Measurements from ENCODE around the gene DCTPP1. TPM values are rescaled to one million over a fixed set of nuclear protein-coding genes. Genes with fewer than 3 reads are reported as not detected.
"Not testable (repeated sequence)": the region's sequence is repeated elsewhere in the genome, so short reads cannot be mapped to it uniquely, and the experiment has no call there.

DCTPP1 gene
- polyA plus RNA-seq, 1 of the 3 experiments (the other 2 are of a cell fraction), result 79.2 TPM

DNA sequence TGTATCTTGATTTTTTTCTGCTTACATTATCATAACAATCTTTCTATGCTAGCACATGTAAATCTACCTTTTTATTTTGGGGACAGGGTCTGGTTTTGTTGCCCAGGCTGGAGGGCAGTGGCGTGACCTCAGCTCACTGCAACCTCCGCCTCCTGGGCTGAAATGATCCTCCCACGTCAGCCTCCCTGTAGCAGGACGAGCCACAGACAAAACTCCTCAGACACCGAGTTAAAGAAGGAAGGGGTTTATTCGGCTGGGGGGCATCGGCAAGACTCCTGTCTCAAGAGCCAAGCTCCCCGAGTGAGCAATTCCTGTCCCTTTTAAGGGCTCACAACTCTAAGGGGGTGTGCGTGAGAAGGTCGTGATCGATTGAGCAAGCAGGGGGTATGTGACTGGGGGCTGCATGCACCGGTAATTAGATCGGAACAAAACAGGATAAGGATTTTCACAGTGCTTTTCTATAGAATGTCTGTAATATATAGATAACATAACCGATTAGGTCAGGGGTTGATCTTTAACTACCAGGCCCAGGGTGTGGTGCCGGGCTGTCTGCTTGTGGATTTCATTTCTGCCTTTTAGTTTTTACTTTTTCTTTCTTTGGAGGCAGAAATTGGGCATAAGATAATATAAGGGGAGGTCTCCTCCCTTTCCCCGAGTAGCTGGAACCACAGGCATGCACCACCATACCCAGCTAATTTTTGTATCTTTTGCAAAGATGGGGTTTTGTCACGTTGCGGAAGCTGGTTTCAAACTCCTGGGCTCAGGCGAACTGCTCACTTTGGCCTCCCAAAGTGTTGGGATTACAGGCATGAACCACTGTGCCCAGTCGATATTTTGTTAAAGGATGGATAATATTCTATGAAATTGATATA, 23.1 kb upstream of the DCTPP1 start:
- DNase-seq; H3K79me2 ChIP-seq (ENCODE audit: insufficient read depth); H3K4me3 ChIP-seq (ENCODE audit: low read depth in 2 of 2, low read length in 1 of 2); H3F3A ChIP-seq (replicated peaks; ENCODE audit: insufficient read depth); H4K20me1 ChIP-seq (ENCODE audit: insufficient read depth); H3K27ac ChIP-seq (ENCODE audit: low read depth in 2 of 2, low read length in 1 of 2); H3K9ac ChIP-seq; H3K4me2 ChIP-seq; H3K36me3 ChIP-seq (replicated peaks in 1 of 2; ENCODE audit: control insufficient read depth in 1 of 2, insufficient read depth in 2 of 2, low read length in 1 of 2); H3K9me2 ChIP-seq; POLR2A ChIA-PET; H3K4me1 ChIP-seq (ENCODE audit: control insufficient read depth in 1 of 2, insufficient read depth in 2 of 2, low read depth in 1 of 2, low read length in 1 of 2); H3K27me3 ChIP-seq (ENCODE audit: insufficient read depth); H3K9me3 ChIP-seq; H2AFZ ChIP-seq (ENCODE audit: low read depth): not testable (repeated sequence)
- CTCF ChIA-PET, result interaction anchor here (1.1 to 1.5 kb wide), 2 partner anchors 65 to 82 kb away, joined by 3 to 4 read pairs; no protein-coding TSS in a partner anchor
- WGBS (ENCODE audit: low lambda C conversion rate), result 54% methylated on average over 20 of the region's 20 CpGs
- peak; percentile 79 for TF ChIP-seq GATA2 (CRISPR knock-in tag; IDR thresholded peaks at IDR 0.05)

DNA sequence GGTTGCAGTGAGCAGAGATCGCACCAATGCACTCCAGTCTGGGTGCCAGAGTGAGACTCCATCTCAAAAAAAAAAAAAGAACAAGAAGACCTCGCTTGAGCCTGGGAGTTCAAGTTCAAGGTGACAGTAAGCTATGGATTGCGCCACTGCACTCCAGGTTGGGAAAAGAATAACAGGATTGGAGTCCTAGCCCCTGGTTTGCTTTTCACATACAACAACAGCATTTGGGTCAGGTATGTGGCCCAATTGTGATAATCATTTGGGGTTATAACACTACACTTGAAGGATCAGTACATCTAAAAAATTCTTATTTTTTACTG, 19.2 kb upstream of the DCTPP1 start:
- CTCF ChIA-PET, result interaction anchor here (0.7 to 3.7 kb wide), 32 partner anchors 10 to 240 kb away, joined by 3 to 19 read pairs (median 5); partner anchors contain the start of genes DCTPP1, ZNF689 and ZNF747
- H3K9me3 ChIP-seq, result no peaks in the 10 kb centered on the region
- H3K4me1 ChIP-seq (ENCODE audit: control insufficient read depth in 1 of 2, insufficient read depth in 2 of 2, low read depth in 1 of 2, low read length in 1 of 2), result peaks cover 5 to 20% of the 10 kb centered on the region in 2 experiments; a peak in 3 of 4 replicates
- no peak overlapping the region for H3K4me3 ChIP-seq (ENCODE audit: low read depth in 2 of 2, low read length in 1 of 2)
- H3K36me3 ChIP-seq (replicated peaks in 1 of 2; ENCODE audit: control insufficient read depth in 1 of 2, insufficient read depth in 2 of 2, low read length in 1 of 2), result peaks cover 1 to 7% of the 10 kb centered on the region in 2 experiments
- POLR2A ChIA-PET, result interaction anchor here (0.7 kb wide), 1 partner anchor 80 kb away, joined by 3 read pairs; no protein-coding TSS in a partner anchor
- no peaks in the 10 kb centered on the region for H3K27me3 ChIP-seq (ENCODE audit: insufficient read depth)
- H3K27ac ChIP-seq (ENCODE audit: low read depth in 2 of 2, low read length in 1 of 2), result no peak overlapping the region
- no peak for DNase-seq
- H3K79me2 ChIP-seq (ENCODE audit: insufficient read depth), result peaks cover 15% of the 10 kb centered on the region
- no peaks in the 10 kb centered on the region for H4K20me1 ChIP-seq (ENCODE audit: insufficient read depth)
- no peak overlapping the region for H3K9ac ChIP-seq
- H3F3A ChIP-seq (replicated peaks; ENCODE audit: insufficient read depth), result peaks cover 5% of the 10 kb centered on the region
- TF ChIP-seq JUND (IDR thresholded peaks at IDR 0.05) (no peak), NFIC (IDR thresholded peaks at IDR 0.05; ENCODE audit: borderline replicate concordance) (no peak), TAF1 (IDR thresholded peaks at IDR 0.05; ENCODE audit: borderline replicate concordance, low read depth, low read length) (no peak), GATA2 (CRISPR knock-in tag; IDR thresholded peaks at IDR 0.05) (no peak), FOSL2 (IDR thresholded peaks at IDR 0.05; ENCODE audit: borderline replicate concordance, low read depth) (no peak), POLR2AphosphoS5 (IDR thresholded peaks at IDR 0.05; ENCODE audit: low read depth, low read length) (no peak), RAD21 (IDR thresholded peaks at IDR 0.05; ENCODE audit: low read length) (no peak), TCF12 (IDR thresholded peaks at IDR 0.05) (no peak), NRF1 (IDR thresholded peaks at IDR 0.05; ENCODE audit: low read depth, low read length) (no peak), FOXM1 (IDR thresholded peaks at IDR 0.05; ENCODE audit: low read depth) (no peak), CHD2 (IDR thresholded peaks at IDR 0.05; ENCODE audit: low read length, partially characterized antibody) (no peak), MEF2A (IDR thresholded peaks at IDR 0.05; ENCODE audit: borderline replicate concordance, low read depth) (no peak), RFX5 (IDR thresholded peaks at IDR 0.05; ENCODE audit: low read length) (no peak), GABPA (IDR thresholded peaks at IDR 0.05; ENCODE audit: low read depth) (no peak), RCOR1 (IDR thresholded peaks at IDR 0.05; ENCODE audit: low read length) (no peak), TEAD4 (IDR thresholded peaks at IDR 0.05; ENCODE audit: borderline replicate concordance, insufficient read depth) (no peak), SMC3 (IDR thresholded peaks at IDR 0.05; ENCODE audit: low read depth, low read length) (no peak), SIN3A (IDR thresholded peaks at IDR 0.05; ENCODE audit: borderline replicate concordance, low read depth, low read length) (no peak)
- TF ChIP-seq, protein P1, sequence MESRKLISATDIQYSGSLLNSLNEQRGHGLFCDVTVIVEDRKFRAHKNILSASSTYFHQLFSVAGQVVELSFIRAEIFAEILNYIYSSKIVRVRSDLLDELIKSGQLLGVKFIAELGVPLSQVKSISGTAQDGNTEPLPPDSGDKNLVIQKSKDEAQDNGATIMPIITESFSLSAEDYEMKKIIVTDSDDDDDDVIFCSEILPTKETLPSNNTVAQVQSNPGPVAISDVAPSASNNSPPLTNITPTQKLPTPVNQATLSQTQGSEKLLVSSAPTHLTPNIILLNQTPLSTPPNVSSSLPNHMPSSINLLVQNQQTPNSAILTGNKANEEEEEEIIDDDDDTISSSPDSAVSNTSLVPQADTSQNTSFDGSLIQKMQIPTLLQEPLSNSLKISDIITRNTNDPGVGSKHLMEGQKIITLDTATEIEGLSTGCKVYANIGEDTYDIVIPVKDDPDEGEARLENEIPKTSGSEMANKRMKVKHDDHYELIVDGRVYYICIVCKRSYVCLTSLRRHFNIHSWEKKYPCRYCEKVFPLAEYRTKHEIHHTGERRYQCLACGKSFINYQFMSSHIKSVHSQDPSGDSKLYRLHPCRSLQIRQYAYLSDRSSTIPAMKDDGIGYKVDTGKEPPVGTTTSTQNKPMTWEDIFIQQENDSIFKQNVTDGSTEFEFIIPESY (IDR thresholded peaks at IDR 0.05; ENCODE audit: borderline replicate concordance, low read depth), result no peak
- no peak overlapping the region for H3K4me2 ChIP-seq
- no peak overlapping the region for H2AFZ ChIP-seq (ENCODE audit: low read depth)
- 79% methylated on average over 3 of the region's 3 CpGs for WGBS (ENCODE audit: low lambda C conversion rate)
- no peaks in the 10 kb centered on the region for H3K9me2 ChIP-seq
